Right hindlimb (tissue), 1 donor: Measurements from ENCODE around the gene NSD1.

Source experiments
- DNase-seq: peaks from one replicate; pipeline ENCODE4 v3.0.0-alpha.2; 2018

The NSD1 gene

GRCh38 chr5:177311723-177312648 is 178.4 kb downstream of the NSD1 start, which contains the start of gene MXD3:
TSS of gene MXD3 (minus strand) at chr5:177311898. CDS start at chr5:177311830, 68 bp downstream.
- peak; percentile 97 for DNase-seq

- DNase-seq = no peak
Observed at GRCh38 chr5:177312649-177313181, 179.1 kb downstream of the NSD1 start.

- DNase-seq = no peak
Observed at GRCh38 chr5:177313561-177314259, 180.1 kb downstream of the NSD1 start.

GRCh38 chr5:177314376-177315342 is 181.1 kb downstream of the NSD1 start:
- no peak for DNase-seq

DNA sequence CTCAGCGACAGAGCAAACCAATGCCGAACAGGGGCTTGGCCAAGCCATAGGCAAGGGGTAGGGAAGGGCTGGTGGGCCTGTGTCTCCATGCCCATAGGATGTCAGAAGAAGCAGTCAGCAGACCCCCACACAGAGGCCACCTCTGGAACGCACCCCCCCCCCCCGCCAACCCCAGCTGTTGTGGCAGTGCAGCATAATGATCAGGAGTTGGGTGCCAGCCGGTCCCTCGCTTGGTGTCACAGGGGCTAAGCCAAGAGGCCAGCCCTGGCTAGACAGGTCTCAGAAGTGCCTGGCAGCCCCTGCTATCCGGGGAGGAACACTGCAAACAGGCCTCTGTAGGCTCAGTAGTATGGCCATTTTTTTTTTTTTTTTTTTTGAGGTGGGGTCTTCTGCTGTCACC is 181.8 kb downstream of the NSD1 start:
- no peak for DNase-seq

DNA sequence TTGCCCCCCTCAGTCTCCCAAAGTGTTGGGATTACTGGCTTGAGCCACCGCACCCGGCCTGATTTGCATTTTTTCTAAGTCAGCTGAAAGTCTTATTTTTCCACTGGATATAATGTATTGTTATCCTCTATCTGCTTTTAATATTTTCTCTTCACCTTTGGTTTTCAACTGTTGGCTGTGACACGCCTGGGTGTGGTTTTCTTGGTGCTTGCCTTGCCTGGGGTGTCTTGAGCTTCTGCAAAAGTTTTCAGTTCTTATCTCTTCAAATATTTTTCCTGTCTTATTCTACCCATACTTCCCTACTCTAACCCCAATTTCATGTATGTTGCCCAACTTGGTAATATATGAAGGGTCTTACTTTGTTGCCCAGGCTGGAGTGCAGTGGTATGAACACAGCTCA is 182.4 kb downstream of the NSD1 start:
- DNase-seq = no peak

GRCh38 chr5:177317959-177318377 is 184.4 kb downstream of the NSD1 start:
- peak; percentile 69 for DNase-seq

DNA sequence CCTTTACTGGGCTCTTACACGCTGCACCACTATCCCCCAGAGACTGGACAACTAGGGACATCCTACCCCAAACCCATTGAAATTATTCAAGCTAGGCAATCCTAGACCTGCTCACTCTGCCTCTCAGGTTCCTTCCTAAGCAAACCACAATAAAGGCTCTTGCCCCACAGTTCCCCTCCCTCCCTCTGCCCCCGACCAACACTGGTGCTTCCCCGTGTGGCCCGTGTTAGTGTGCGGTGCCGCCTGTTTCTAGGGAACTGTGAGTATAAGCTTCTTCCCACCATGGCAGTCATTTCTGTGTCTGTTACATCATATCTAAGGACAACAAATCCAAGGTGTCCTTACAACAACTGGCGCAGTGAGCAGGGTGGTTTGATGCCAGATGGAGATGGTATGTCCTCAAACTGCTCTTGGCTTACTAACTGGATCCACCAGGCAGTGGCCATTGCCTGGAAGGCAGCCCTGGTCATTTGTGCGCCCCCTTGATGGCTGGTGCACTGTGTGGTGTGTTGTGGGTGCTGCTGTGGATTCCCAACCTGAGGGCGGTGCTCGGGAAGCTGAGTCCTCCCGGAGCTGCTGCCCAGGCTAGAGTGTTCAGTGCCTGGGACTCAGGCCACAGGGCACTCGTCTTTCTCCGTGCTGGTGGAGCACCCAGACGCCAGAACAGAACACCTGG is 186.5 kb downstream of the NSD1 start:
- DNase-seq = no peak

DNA sequence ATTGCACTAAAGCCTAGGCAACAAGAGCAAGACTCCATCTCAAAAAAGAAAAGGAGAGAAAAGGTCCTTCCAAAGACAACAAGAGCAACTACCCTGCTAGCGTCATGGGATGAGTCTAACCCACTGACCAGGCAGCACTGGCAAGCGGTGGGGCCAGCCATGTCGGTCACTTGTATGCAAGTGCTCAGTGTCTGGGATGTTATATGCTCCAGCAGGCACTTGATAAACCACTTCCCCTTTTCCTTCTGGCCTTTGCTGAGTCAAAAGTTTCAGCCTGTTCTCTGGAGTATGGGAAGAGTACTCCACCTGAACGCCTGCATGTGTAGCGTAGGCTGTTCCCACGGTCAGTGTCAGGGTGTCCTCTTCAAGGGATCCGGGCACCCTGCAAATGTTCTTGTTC is 187.3 kb downstream of the NSD1 start:
- DNase-seq = no peak

DNA sequence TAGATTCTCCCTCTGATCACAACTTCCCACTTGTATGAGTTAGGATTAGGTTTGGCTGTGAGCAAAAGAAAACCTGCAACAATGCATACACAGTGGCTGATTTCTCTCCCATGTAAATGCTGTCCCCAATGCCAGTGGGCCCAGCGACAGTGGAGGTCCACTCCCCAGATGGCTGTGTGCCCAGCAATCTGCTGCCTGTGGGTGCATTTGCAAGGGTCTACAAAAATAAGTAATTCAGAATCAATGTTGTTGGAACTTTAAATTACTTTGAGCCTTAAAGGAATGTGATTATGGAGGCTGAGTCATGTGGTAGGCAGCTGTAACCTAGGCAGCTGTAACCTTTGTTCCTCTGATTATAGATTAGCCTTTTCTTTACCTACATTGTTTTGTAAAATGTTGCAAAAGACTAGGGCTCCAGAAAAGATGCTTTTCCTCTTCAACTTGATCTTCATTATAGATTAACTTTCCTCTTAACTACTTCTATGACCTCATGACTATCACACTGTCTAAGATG is 192.4 kb downstream of the NSD1 start:
- no peak for DNase-seq

DNA sequence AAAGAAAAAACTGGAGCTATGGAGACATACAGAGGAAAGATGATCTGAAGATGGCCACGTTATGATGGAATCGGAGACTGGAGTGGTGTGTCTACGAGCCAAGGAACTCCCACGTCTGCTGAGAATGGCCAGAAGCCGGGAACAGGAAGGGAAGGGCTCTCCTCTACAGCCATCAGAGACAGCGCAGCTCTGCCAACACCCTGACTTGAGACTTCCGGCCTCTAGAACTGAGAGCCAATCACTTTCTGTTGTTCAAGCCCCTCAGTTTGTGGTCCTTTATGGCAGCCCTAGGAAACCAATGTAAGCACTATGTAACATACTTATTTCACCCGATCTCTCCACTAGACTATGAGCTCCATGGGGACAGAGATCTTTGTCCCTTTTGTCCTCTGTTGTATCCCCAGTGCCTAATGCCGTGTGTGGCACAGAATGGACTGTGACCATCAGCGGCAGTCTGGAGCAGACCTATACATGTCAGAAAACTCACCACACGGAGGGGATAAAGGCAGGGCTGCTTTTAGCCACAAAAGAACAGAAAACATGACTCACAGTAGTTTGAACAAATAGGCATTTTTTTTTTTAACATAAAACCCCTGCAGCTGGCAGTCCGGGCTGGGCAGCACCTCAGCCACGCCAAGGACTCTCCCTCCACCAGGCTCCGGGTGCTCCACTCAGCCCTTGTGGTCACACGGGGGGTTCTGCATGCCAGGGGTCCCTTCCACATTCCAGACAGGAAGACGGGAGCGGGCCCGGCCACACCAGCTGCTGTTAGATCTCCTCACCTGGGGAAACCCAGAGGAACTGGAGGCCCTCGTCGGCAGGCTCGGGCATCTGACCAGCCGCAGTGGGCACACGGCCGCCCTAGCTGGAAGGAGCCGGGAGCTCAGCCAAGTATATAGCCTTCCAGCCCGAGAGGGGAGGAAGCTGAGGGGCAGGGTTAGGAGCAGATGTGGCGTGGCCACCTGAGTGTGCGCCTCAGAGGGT is 194.3 kb downstream of the NSD1 start:
- DNase-seq = peak; percentile 66

GRCh38 chr5:177328545-177329231 is 195.1 kb downstream of the NSD1 start:
- no peak for DNase-seq

- DNase-seq = no peak
Observed at GRCh38 chr5:177329883-177330282, 196.3 kb downstream of the NSD1 start.

GRCh38 chr5:177330991-177331842 is 197.6 kb downstream of the NSD1 start:
- no peak for DNase-seq

- no peak for DNase-seq
Observed at GRCh38 chr5:177332031-177332895, 198.7 kb downstream of the NSD1 start.

GRCh38 chr5:177332896-177333260 is 199.3 kb downstream of the NSD1 start:
- no peak for DNase-seq

- DNase-seq = no peak
Observed at GRCh38 chr5:177333420-177334154, 200.0 kb downstream of the NSD1 start.
